GM18858 (cell line): ENCODE results near the gene ENOPH1.

Source experiments
- ATAC-seq: cut with Tn5 transposase; IDR thresholded peaks from one replicate; pipeline ENCODE4 v1.9.1; 2021; ENCODE audit not compliant: unreplicated experiment

ENOPH1 gene

GRCh38 chr4:82508011-82508410 is 77.6 kb downstream of the ENOPH1 start:
- ATAC-seq = no peak

GRCh38 chr4:82508806-82509428 is 78.5 kb downstream of the ENOPH1 start:
- no peak for ATAC-seq

GRCh38 chr4:82510216-82510615 is 79.8 kb downstream of the ENOPH1 start:
- no peak for ATAC-seq
